GM12891 (cell line): ENCODE results near the gene TSPYL6.

Experiments used
- SPI1 ChIP-seq: IDR thresholded peaks from 2 replicates; pipeline ENCODE4 v1.6.1; 2011; ENCODE audit warnings: low read depth, low read length, control low read depth
- TAF1 ChIP-seq: IDR thresholded peaks from 2 replicates; pipeline ENCODE4 v1.6.1; 2011; ENCODE audit warnings: low read depth, low read length, control low read depth

DNA sequence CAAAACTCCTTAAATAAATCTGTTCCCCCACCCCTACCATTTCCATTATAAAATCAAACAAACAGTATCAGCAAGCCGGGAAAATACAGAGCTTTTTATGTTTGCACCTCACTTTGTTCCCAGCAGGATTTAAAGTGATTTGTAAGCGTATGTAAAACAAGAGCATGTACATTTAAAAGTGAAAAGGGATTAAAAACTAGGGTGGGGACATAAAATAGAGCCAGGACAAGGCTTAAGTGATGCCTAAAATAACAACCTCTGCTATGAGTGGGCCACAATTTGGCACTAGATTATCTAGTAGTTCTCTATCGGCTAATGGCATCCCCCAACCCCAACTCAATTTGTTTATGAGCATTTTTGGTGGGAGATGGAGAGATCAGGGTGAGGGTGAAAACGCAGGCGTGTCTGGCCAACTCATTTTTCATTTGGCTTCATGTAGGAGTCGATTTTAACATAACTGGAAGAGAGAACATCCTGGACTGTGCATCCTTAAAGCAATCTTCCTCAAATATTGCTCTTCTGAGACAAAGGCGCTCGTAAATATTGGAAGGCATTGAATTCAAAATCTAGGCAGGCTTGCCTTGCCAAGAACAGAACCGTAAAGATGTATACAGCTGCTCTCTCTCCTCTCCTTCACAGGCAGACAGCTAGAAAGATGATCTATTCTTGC lies 34.5 kb upstream of the TSPYL6 start:
- TF ChIP-seq TAF1 = no peak
- TF ChIP-seq SPI1 = no peak
